Suprapubic skin (tissue), 4 donors: ENCODE results near the gene KLHL29. TPM values are rescaled to one million over a fixed set of nuclear protein-coding genes. Genes with fewer than 3 reads are reported as not detected.

ENCODE experiments used
- DNase-seq, 2 donors: peaks; one replicate each; pipeline ENCODE4 v3.0.0-alpha.2; 2019; ENCODE audit warnings: low spot score in 2 of 2
- H3K27ac ChIP-seq: fragments of 200-600 bp; sonication (generic); one replicate; pipeline ENCODE4 v1.5.1; 2019
- H3K27me3 ChIP-seq: fragments of 200-600 bp; sonication (generic); one replicate; pipeline ENCODE4 v1.5.1; 2019
- H3K36me3 ChIP-seq: fragments of 200-600 bp; sonication (generic); one replicate; pipeline ENCODE4 v1.5.1; 2019
- H3K4me1 ChIP-seq: fragments of 200-600 bp; sonication (generic); one replicate; pipeline ENCODE4 v1.5.1; 2019
- H3K4me3 ChIP-seq: fragments of 200-600 bp; sonication (generic); one replicate; pipeline ENCODE4 v1.5.1; 2019; ENCODE audit warnings: mild to moderate bottlenecking
- H3K9me3 ChIP-seq: fragments of 200-600 bp; sonication (generic); one replicate; pipeline ENCODE4 v1.5.1; 2019
- CTCF ChIP-seq, 2 donors: fragments of 200-600 bp in 1 of 2; fragments of 450-650 bp in 1 of 2; sonication (generic) in 1 of 2; IDR thresholded peaks; one replicate each; pipeline ENCODE4 v1.5.1; 2016 to 2019; ENCODE audit warnings: antibody characterized with exemption in 2 of 2, mild to moderate bottlenecking in 1 of 2, moderate library complexity in 1 of 2
- EP300 ChIP-seq: sonication (generic); formaldehyde crosslinking; IDR thresholded peaks from one replicate; pipeline ENCODE4 v1.6.1; 2017; ENCODE audit warnings: antibody characterized with exemption
- POLR2A ChIP-seq, 2 donors: fragments of 450-650 bp; IDR thresholded peaks; one replicate each; pipeline ENCODE4 v1.6.1; 2017; ENCODE audit warnings: antibody characterized with exemption in 2 of 2, mild to moderate bottlenecking in 2 of 2, moderate library complexity in 2 of 2
- POLR2AphosphoS5 ChIP-seq, 3 donors: sonication (generic); formaldehyde crosslinking; IDR thresholded peaks; one replicate each; pipeline ENCODE4 v1.6.1; 2017; ENCODE audit warnings: antibody characterized with exemption in 3 of 3
- WGBS: methylation state at CpG from one replicate; pipeline ENCODE4 v1.1.5; 2018; 5-methylcytosine and 5-hydroxymethylcytosine counted together
- total RNA-seq, 4 donors: library from RNA; depleted of rRNA; stranded (reverse); fragments of >200 nt; gene quantifications; one replicate each; pipeline ENCODE4 v1.1.0, GENCODE V29; 2016

KLHL29 gene
- total RNA-seq, 4 donors from 2014 or later: 17.1 to 30.8 (median 20.7) TPM

- no peak overlapping the region for H3K27ac ChIP-seq
- DNase-seq: no peak
- H3K27me3 ChIP-seq: no peaks in the 10 kb centered on the region
- peak; percentile 63 for TF ChIP-seq EP300
- TF ChIP-seq POLR2A (IDR thresholded peaks at IDR 0.05): no peak
- WGBS: 60% methylated on average over 9 of the region's 9 CpGs
- H3K36me3 ChIP-seq: no peaks in the 10 kb centered on the region
- H3K4me1 ChIP-seq: no peaks in the 10 kb centered on the region
- no peaks in the 10 kb centered on the region for H3K9me3 ChIP-seq
- no peak overlapping the region for H3K4me3 ChIP-seq
Measured at GRCh38 chr2:23452853-23453420, 68.0 kb downstream of the KLHL29 start.

- no peaks in the 10 kb centered on the region for H3K36me3 ChIP-seq
- no peak overlapping the region for H3K27ac ChIP-seq
- 67% methylated on average over 8 of the region's 8 CpGs for WGBS
- no peak overlapping the region for H3K4me3 ChIP-seq
- no peak for DNase-seq
- no peak for TF ChIP-seq EP300
- TF ChIP-seq CTCF (IDR thresholded peaks at IDR 0.05): no peak
- TF ChIP-seq POLR2A (IDR thresholded peaks at IDR 0.05): no peak
- TF ChIP-seq POLR2AphosphoS5 (IDR thresholded peaks at IDR 0.05): no peak
- no peaks in the 10 kb centered on the region for H3K4me1 ChIP-seq
- H3K27me3 ChIP-seq: no peaks in the 10 kb centered on the region
- H3K9me3 ChIP-seq: no peaks in the 10 kb centered on the region
Measured at GRCh38 chr2:23453432-23453831, 68.5 kb downstream of the KLHL29 start.

GRCh38 chr2:23453836-23454460, 69.0 kb downstream of the KLHL29 start:
- no peak overlapping the region for H3K4me3 ChIP-seq
- TF ChIP-seq EP300: no peak
- TF ChIP-seq CTCF (IDR thresholded peaks at IDR 0.05): no peak
- no peak for TF ChIP-seq POLR2AphosphoS5 (IDR thresholded peaks at IDR 0.05)
- no peak for TF ChIP-seq POLR2A (IDR thresholded peaks at IDR 0.05)
- no peaks in the 10 kb centered on the region for H3K4me1 ChIP-seq
- H3K9me3 ChIP-seq: no peaks in the 10 kb centered on the region
- no peak for DNase-seq
- H3K27ac ChIP-seq: no peak overlapping the region
- H3K27me3 ChIP-seq: no peaks in the 10 kb centered on the region
- no peaks in the 10 kb centered on the region for H3K36me3 ChIP-seq
- WGBS: 79% methylated on average over 10 of the region's 10 CpGs

- no peak for DNase-seq
Measured at GRCh38 chr2:23454501-23455120, 69.6 kb downstream of the KLHL29 start.

GRCh38 chr2:23456396-23456795, 71.4 kb downstream of the KLHL29 start:
- WGBS: over 99% methylated on average over 17 of the region's 17 CpGs
- H3K27ac ChIP-seq: no peak overlapping the region

More at GRCh38 chr2:23454501-23455120, 69.6 kb downstream of the KLHL29 start:
- Histone ChIP-seq H3K4me3 (no peak overlapping the region), H3K4me1 (no peaks in the 10 kb centered on the region), H3K36me3 (no peaks in the 10 kb centered on the region), H3K27ac (no peak overlapping the region), H3K27me3 (no peaks in the 10 kb centered on the region), H3K9me3 (no peaks in the 10 kb centered on the region)
- WGBS: 48% methylated on average over 11 of the region's 11 CpGs
- TF ChIP-seq POLR2AphosphoS5 (IDR thresholded peaks at IDR 0.05) (no peak), CTCF (IDR thresholded peaks at IDR 0.05) (no peak), EP300 (no peak), POLR2A (IDR thresholded peaks at IDR 0.05) (no peak)

More at GRCh38 chr2:23456396-23456795, 71.4 kb downstream of the KLHL29 start:
- DNase-seq: no peak
- Histone ChIP-seq H3K27me3 (no peaks in the 10 kb centered on the region), H3K9me3 (no peaks in the 10 kb centered on the region), H3K4me3 (no peak overlapping the region), H3K36me3 (no peaks in the 10 kb centered on the region), H3K4me1 (no peaks in the 10 kb centered on the region)
- TF ChIP-seq CTCF (IDR thresholded peaks at IDR 0.05): no peak
- TF ChIP-seq POLR2AphosphoS5 (IDR thresholded peaks at IDR 0.05): no peak
- TF ChIP-seq POLR2A (IDR thresholded peaks at IDR 0.05): no peak
- no peak for TF ChIP-seq EP300
